T-cell (primary cell): ENCODE data around the gene PRRT1. TPM values are rescaled to one million over a fixed set of nuclear protein-coding genes. Genes with fewer than 3 reads are reported as not detected.
A peak's percentile ranks its signal among the peaks of the same experiment; 100 is the strongest.

Experiments used
- ATAC-seq, 4 experiments: fragments of 200-7000 bp in 3 of 4; fragments of 150-1000 bp in 1 of 4; cut with Tn5 transposase; replicated peaks in 1 of 4; 1 replicate in 3 of 4; 2 replicates in 1 of 4; pipeline ENCODE4 v1.10.0; 2021; ENCODE audit warnings: moderate library complexity in 3 of 4, mild to moderate bottlenecking in 2 of 4, moderate number of reproducible peaks in 1 of 4
- CTCF ChIA-PET, 2 donors: fragments of 300-600 bp; sonication (Branson Sonifier 250); formaldehyde crosslinking; loops; one replicate each; lab custom pipeline; 2022; ENCODE audit warnings: antibody characterized with exemption in 2 of 2; lab: Charles Lee
- POLR2A ChIA-PET, 2 donors: fragments of 300-600 bp; sonication (Branson Sonifier 250); formaldehyde crosslinking; loops; one replicate each; lab custom pipeline; 2022; ENCODE audit warnings: antibody characterized with exemption in 2 of 2; lab: Charles Lee
- DNase-seq, 35 experiments: peaks; one replicate each; pipeline versions ENCODE4 v3.0.0 to v3.0.0-alpha.2; 2013 to 2023
- H3K27ac ChIP-seq: one replicate; pipeline ENCODE4 v1.5.1; 2013; ENCODE audit warnings: low read length
- H3K27me3 ChIP-seq, 2 experiments: replicated peaks in 1 of 2; 1 replicate in 1 of 2; 2 replicates in 1 of 2; pipeline versions ENCODE4 v1.6.1 to v1.7.0; 2013; ENCODE audit warnings: low read length in 1 of 2, mixed read lengths in 1 of 2; ENCODE audit not compliant: control insufficient read depth in 2 of 2, insufficient read depth in 2 of 2; ENCODE audit errors: extremely low read depth in 1 of 2
- H3K36me3 ChIP-seq, 2 donors: 1 replicate in 1 of 2; 2 replicates in 1 of 2; pipeline versions ENCODE4 v1.6.1 to v1.7.0; 2013; ENCODE audit warnings: low read length in 1 of 2; ENCODE audit not compliant: control insufficient read depth in 2 of 2, insufficient read depth in 1 of 2; ENCODE audit errors: extremely low read depth in 1 of 2
- H3K4me1 ChIP-seq, 2 experiments: 1 replicate in 1 of 2; 2 replicates in 1 of 2; pipeline versions ENCODE4 v1.6.1 to v1.7.0; 2013; ENCODE audit warnings: low read length in 2 of 2, mixed read lengths in 1 of 2; ENCODE audit not compliant: insufficient read depth in 2 of 2, control insufficient read depth in 1 of 2; ENCODE audit errors: extremely low read depth in 1 of 2
- H3K4me3 ChIP-seq, 2 donors: 1 replicate in 1 of 2; 2 replicates in 1 of 2; pipeline versions ENCODE4 v1.5.1 to v1.7.0; 2013; ENCODE audit warnings: mild to moderate bottlenecking in 2 of 2, low read length in 1 of 2, moderate library complexity in 1 of 2; ENCODE audit not compliant: control insufficient read depth in 1 of 2; ENCODE audit errors: extremely low read depth in 1 of 2
- H3K9me3 ChIP-seq: 2 replicates; pipeline ENCODE4 v1.7.0; 2013
- H3K27ac Mint-ChIP-seq, 2 donors: one replicate each; pipeline ENCODE4 v1.8.0; 2020 to 2021; ENCODE audit warnings: mild to moderate bottlenecking in 2 of 2, mixed read lengths in 2 of 2
- H3K27me3 Mint-ChIP-seq, 2 donors: one replicate each; pipeline ENCODE4 v1.8.0; 2021 to 2022; ENCODE audit warnings: mixed read lengths in 2 of 2
- H3K36me3 Mint-ChIP-seq: one replicate; pipeline ENCODE4 v1.8.0; 2021; ENCODE audit warnings: mixed read lengths
- H3K4me1 Mint-ChIP-seq, 3 donors: one replicate each; pipeline ENCODE4 v1.8.0; 2020 to 2022; ENCODE audit warnings: mixed read lengths in 3 of 3, mild to moderate bottlenecking in 1 of 3
- H3K4me3 Mint-ChIP-seq, 3 donors: one replicate each; pipeline ENCODE4 v1.8.0; 2020 to 2022; ENCODE audit warnings: mild to moderate bottlenecking in 3 of 3, mixed read lengths in 3 of 3, moderate library complexity in 3 of 3
- H3K9me3 Mint-ChIP-seq, 3 donors: one replicate each; pipeline ENCODE4 v1.8.0; 2020 to 2022; ENCODE audit warnings: mixed read lengths in 3 of 3
- WGBS: methylation state at CpG from one replicate; pipeline ENCODE4 v1.1.5; 2013; ENCODE audit warnings: missing lambda C conversion rate; ENCODE audit not compliant: insufficient coverage; 5-methylcytosine and 5-hydroxymethylcytosine counted together
- total RNA-seq, 35 experiments: library from RNA in 6 of 35; stranded (reverse) in 6 of 35; fragments of 120-200 nt in 1 of 35; gene quantifications; one replicate each; pipeline versions ENCODE4 v1.2.1 to v1.2.4 and lab custom pipeline; 2013 to 2026

Gene PRRT1
- total RNA-seq, 5 donors from 2014 or later (not counting 1 experiment from before 2014, with no cell fraction given), result 1.7 to 3.3 (median 2.3) TPM

DNA sequence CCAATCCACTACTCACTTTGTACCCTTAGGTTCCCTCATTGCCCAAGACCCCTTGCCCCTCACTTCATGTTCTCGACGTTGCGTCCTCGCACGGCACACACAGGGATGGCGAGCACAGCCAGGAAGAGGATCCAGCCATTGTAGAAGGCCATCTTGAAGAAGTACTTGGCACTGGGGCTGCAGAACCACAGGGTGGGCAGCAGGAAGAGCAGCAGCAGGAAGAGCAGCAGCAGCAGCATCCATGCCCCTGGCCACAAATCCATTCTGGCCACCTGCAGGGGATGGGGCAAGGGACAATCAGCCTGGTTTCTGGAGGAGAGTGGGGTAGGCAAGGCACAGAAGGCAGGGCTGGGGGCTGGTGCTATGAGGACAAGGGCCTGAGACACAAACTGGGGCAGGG, 19.5 kb upstream of the PRRT1 start:
- Histone ChIP-seq H3K27me3 (no peaks in the 10 kb centered on the region), H3K4me3 (no peak overlapping the region), H3K36me3 (peaks cover 3 to 38% of the 10 kb centered on the region in 2 donors), H3K4me1 (peaks cover 30 to 31% of the 10 kb centered on the region in 2 experiments), H3K27ac (no peak overlapping the region), H3K9me3 (no peaks in the 10 kb centered on the region)
- Mint-ChIP-seq H3K4me3 (peak overlapping the region in 1 of 3 donors; percentile 8), H3K4me1 (peaks cover 38 to 46% (median 39%) of the 10 kb centered on the region in 3 donors), H3K27me3 (no peaks in the 10 kb centered on the region), H3K36me3 (peaks cover 36% of the 10 kb centered on the region), H3K9me3 (no peaks in the 10 kb centered on the region), H3K27ac (peak overlapping the region in 1 of 2 donors; percentile 72)
- ChIA-PET CTCF (no interaction called here), POLR2A (no interaction called here)
- 98% methylated on average over 6 of the region's 6 CpGs for WGBS
- DNase-seq (no peak), ATAC-seq (no peak)

DNA sequence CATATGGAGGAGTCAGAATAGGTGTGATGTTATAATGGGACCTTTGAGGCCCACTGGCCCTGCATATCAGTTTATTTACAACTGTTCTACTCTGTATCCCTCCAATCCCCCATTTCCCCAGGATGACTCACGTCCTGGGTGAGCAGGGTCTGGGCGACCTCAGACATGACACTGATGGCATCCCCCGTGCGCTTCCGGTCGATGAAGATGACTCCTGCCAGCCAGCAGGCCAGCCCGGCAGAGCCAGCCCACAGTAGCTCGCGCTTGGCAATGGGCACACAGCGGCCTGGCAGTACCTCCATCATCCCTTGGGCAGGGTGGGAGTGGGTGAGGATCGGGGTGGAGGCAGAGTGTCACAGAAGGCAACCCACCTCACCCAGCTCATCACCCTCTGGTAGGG, 18.6 kb upstream of the PRRT1 start:
- Histone ChIP-seq H3K27ac (no peak overlapping the region), H3K4me1 (peaks cover 23 to 28% of the 10 kb centered on the region in 2 experiments), H3K27me3 (no peaks in the 10 kb centered on the region), H3K9me3 (no peaks in the 10 kb centered on the region), H3K4me3 (no peak overlapping the region), H3K36me3 (peaks cover 3 to 38% of the 10 kb centered on the region in 2 donors)
- Mint-ChIP-seq H3K4me3 (no peak overlapping the region), H3K9me3 (no peaks in the 10 kb centered on the region), H3K27ac (no peak overlapping the region), H3K27me3 (no peaks in the 10 kb centered on the region), H3K4me1 (peaks cover 33 to 40% (median 33%) of the 10 kb centered on the region in 3 donors), H3K36me3 (peaks cover 36% of the 10 kb centered on the region)
- ChIA-PET POLR2A (no interaction called here), CTCF (no interaction called here)
- no peak for DNase-seq
- WGBS, result 95% methylated on average over 8 of the region's 11 CpGs
- ATAC-seq, result no peak

DNA sequence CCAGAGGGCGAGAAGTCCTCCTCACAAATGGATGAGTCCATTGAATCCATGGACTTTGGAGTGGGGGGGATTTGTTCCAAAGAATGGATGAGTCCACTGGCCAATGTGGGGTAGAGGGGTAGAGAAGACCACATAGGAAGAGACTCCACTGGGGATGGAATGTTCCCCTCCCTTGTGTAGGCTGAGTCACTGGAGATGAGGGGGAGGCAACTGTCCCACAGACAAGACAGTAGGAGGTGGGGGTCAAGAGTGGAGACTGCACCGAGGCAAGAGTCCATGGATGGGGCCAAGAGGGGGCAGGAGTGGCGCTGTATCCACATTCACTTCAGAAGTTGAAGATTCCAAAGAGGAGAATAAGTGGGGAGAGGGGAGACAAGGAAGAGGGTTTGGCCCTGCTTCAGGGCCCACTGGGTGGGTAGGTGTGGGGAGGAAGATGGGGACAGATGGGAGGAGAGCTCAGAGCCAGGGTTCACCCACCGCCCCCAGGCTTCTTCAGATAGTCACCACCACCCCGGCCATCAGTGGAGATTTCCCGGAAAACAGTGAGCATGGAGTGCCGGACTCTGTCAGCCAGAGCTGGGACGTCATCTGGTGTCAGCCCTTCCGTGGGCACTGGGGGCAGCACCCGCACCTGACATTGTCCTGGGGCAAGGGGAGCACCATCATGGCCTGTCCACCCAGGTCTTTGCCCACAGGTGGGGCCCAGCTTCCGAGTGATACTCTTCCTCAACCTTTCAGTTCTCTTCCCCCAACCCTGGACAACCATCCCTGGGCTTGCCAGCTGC, 17.3 kb upstream of the PRRT1 start:
- Mint-ChIP-seq H3K27me3 (no peaks in the 10 kb centered on the region), H3K4me3 (no peak overlapping the region), H3K36me3 (peaks cover 40% of the 10 kb centered on the region), H3K4me1 (peaks cover 20 to 27% (median 20%) of the 10 kb centered on the region in 3 donors), H3K9me3 (no peaks in the 10 kb centered on the region), H3K27ac (no peak overlapping the region)
- Histone ChIP-seq H3K27me3 (no peaks in the 10 kb centered on the region), H3K36me3 (peaks cover 3 to 38% of the 10 kb centered on the region in 2 donors), H3K4me1 (peaks cover 13 to 16% of the 10 kb centered on the region in 2 experiments), H3K4me3 (no peak overlapping the region), H3K27ac (no peak overlapping the region), H3K9me3 (no peaks in the 10 kb centered on the region)
- no peak for DNase-seq
- ATAC-seq, result no peak
- ChIA-PET POLR2A (no interaction called here), CTCF (no interaction called here)
- WGBS, result 94% methylated on average over 8 of the region's 11 CpGs

DNA sequence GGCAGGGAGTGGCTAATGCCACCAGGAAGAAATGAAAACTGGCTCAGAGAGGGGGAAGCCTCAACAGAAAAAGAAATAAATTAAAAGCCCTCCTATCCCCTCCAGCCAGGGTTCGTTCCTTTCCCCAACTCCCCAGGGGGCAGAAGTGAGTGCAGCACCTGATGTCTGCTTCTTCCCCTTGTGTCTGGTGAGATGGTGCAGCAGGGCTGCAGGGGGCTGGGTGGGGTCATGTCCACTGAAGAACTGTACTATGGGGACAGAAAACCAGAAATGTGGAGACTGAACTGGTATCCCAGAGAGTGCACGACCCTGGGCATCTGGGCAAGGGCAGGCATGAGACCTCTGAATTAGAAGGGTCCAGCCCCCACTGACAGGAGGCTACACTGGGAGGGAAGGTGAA, 16.6 kb upstream of the PRRT1 start:
- Mint-ChIP-seq H3K4me1 (peaks cover 13 to 20% (median 14%) of the 10 kb centered on the region in 3 donors), H3K27me3 (no peaks in the 10 kb centered on the region), H3K4me3 (no peak overlapping the region), H3K27ac (no peak overlapping the region), H3K9me3 (no peaks in the 10 kb centered on the region), H3K36me3 (peaks cover 40% of the 10 kb centered on the region)
- 70% methylated on average over 1 of the region's 2 CpGs for WGBS
- H3K4me1 ChIP-seq, result peaks cover 6 to 10% of the 10 kb centered on the region in 2 experiments
- POLR2A ChIA-PET, result no interaction called here
- no peak overlapping the region for H3K27ac ChIP-seq
- peaks cover 3 to 38% of the 10 kb centered on the region in 2 donors for H3K36me3 ChIP-seq
- no peaks in the 10 kb centered on the region for H3K9me3 ChIP-seq
- no peak for ATAC-seq
- no peak for DNase-seq
- no peak overlapping the region for H3K4me3 ChIP-seq
- CTCF ChIA-PET, result no interaction called here
- H3K27me3 ChIP-seq, result no peaks in the 10 kb centered on the region

DNA sequence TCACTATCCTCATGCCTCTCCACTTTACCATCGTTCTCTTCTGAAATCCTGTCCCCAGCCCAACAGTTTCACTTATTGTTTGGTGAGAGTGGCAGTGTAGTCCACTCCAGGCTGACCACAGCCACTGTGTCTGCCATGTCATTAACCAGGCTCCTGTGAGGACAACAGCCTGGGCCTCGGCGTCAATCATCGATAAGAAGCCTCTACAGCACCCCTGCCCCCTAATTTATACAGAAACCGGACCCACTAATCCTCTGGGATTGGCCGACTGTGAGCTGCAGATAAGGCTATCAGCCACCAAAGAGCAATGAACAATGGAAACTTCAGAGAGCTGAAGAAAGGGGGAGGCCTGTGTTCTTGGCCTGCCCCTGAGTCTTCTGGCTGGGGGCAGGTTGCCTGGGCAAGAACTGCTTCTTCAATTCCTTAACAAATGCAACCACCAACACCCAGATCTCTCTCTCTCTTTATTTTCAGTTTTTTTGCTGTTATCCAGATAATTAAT, 16.1 kb upstream of the PRRT1 start:
- 100% methylated on average over 3 of the region's 6 CpGs for whole genome bisulfite sequencing
- no peaks in the 10 kb centered on the region for H3K9me3 ChIP-seq
- Mint-ChIP-seq H3K4me3 (no peak overlapping the region), H3K4me1 (peaks cover 8 to 15% (median 8%) of the 10 kb centered on the region in 3 donors), H3K27me3 (no peaks in the 10 kb centered on the region), H3K9me3 (no peaks in the 10 kb centered on the region), H3K27ac (no peak overlapping the region), H3K36me3 (peaks cover 44% of the 10 kb centered on the region)
- no peaks in the 10 kb centered on the region for H3K27me3 ChIP-seq
- H3K27ac ChIP-seq, result no peak overlapping the region
- ChIA-PET POLR2A (interaction anchor here in 1 of 2 donors (0.5 kb wide), 1 partner anchor 270 kb away, joined by 6 read pairs; the partner anchor contains the start of gene EHMT2), CTCF (no interaction called here)
- peaks cover 3 to 40% of the 10 kb centered on the region in 2 donors for H3K36me3 ChIP-seq
- H3K4me3 ChIP-seq, result no peak overlapping the region
- peaks cover under 1 to 4% of the 10 kb centered on the region in 2 experiments for H3K4me1 ChIP-seq
- ATAC-seq (no peak), DNase-seq (no peak)

DNA sequence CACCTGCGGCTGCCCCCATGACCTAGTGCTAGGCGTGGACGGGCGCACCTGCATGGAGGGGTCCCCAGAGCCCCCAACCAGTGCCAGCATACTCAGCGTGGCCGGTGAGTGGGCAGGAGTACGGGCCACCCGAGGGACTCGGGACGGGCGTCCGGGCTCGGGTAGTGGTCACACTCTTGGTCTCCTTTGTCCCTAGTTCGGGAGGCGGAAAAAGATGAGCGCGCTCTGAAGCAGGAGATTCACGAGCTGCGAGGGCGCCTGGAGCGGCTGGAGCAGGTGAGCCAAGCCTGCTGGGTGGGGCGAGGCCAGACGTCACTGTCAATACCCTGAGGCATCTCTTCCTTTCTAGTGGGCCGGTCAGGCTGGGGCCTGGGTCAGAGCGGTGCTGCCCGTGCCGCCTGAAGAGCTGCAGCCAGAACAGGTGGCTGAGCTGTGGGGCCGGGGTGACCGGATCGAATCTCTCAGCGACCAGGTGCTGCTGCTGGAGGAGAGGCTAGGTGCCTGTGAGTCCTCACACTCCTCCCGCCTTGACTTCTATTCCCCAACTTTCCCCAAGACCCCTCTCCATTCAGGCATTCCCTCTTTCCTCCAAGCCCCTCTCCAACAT, 15.5 kb upstream of the PRRT1 start:
- peaks cover 44% of the 10 kb centered on the region for H3K36me3 Mint-ChIP-seq

More for the DNA sequence above, 15.5 kb upstream of the PRRT1 start:
- Histone ChIP-seq H3K36me3 (peaks cover 3 to 43% of the 10 kb centered on the region in 2 donors), H3K27ac (no peak overlapping the region), H3K27me3 (no peaks in the 10 kb centered on the region), H3K9me3 (no peaks in the 10 kb centered on the region), H3K4me3 (no peak overlapping the region), H3K4me1 (no peaks in the 10 kb centered on the region)
- no peak for DNase-seq
- H3K27me3 Mint-ChIP-seq, result no peaks in the 10 kb centered on the region
- ATAC-seq, result no peak
- no peak overlapping the region for H3K27ac Mint-ChIP-seq
- ChIA-PET CTCF (no interaction called here), POLR2A (interaction anchor here in 1 of 2 donors (0.5 kb wide), 1 partner anchor 270 kb away, joined by 6 read pairs; the partner anchor contains the start of gene EHMT2)
- no peaks in the 10 kb centered on the region for H3K9me3 Mint-ChIP-seq
- WGBS, result 97% methylated on average over 32 of the region's 32 CpGs
- H3K4me1 Mint-ChIP-seq, result peaks cover 4 to 10% (median 4%) of the 10 kb centered on the region in 3 donors
- H3K4me3 Mint-ChIP-seq, result no peak overlapping the region
